Uterus (tissue), 2 donors: ENCODE measurements around the gene PLEKHJ1.

Experiments
- CTCF ChIP-seq, 4 experiments: fragments of 200-600 bp in 2 of 4; fragments of 450-650 bp in 2 of 4; sonication (generic) in 2 of 4; IDR thresholded peaks; one replicate each; pipeline ENCODE4 v1.5.1; 2016 to 2019; ENCODE audit warnings: antibody characterized with exemption in 4 of 4, mild to moderate bottlenecking in 2 of 4, moderate library complexity in 1 of 4
- POLR2A ChIP-seq, 2 donors: fragments of 450-650 bp; IDR thresholded peaks; one replicate each; pipeline ENCODE4 v1.6.1; 2016; ENCODE audit warnings: antibody characterized with exemption in 2 of 2, mild to moderate bottlenecking in 1 of 2, moderate library complexity in 1 of 2

GRCh38 chr19:2199215-2199614 lies 36.9 kb downstream of the PLEKHJ1 start:
- no peak for TF ChIP-seq CTCF (IDR thresholded peaks at IDR 0.05)
- no peak for TF ChIP-seq POLR2A (IDR thresholded peaks at IDR 0.05)
